ENCODE measurements around the gene KLHL3. TPM values are rescaled to one million over a fixed set of nuclear protein-coding genes. Genes with fewer than 3 reads are reported as not detected.

The KLHL3 gene
- total and polyA plus RNA-seq, 2 experiments from 2014 or later = 4.9 to 10.8 TPM

GRCh38 chr5:137611794-137612435 lies 124.0 kb downstream of the KLHL3 start:
- H4K20me1 ChIP-seq (replicated peaks; ENCODE audit: insufficient read depth) = no peaks in the 10 kb centered on the region
- H3K4me3 ChIP-seq = no peak overlapping the region
- Mint-ChIP-seq H3K36me3 (ENCODE audit: low read depth) (no peaks in the 10 kb centered on the region), H3K4me1 (peaks cover 4% of the 10 kb centered on the region; the same call in 2 of the 3 replicates), H3K27ac (no peak overlapping the region), H3K9me3 (no peaks in the 10 kb centered on the region), H3K27me3 (ENCODE audit: insufficient read depth, low read depth, poor library complexity) (peaks cover 5% of the 10 kb centered on the region), H3K4me3 (no peak overlapping the region)
- no peaks in the 10 kb centered on the region for H3F3A ChIP-seq (replicated peaks; ENCODE audit: low read depth)
- H3K9me2 ChIP-seq (ENCODE audit: insufficient read depth) = no peaks in the 10 kb centered on the region
- no peak overlapping the region for H3K27ac ChIP-seq (ENCODE audit: low read depth)
- no peaks in the 10 kb centered on the region for H3K36me3 ChIP-seq (ENCODE audit: insufficient read depth)
- no peak overlapping the region for H3K4me2 ChIP-seq
- DNase-seq (ENCODE audit: low spot score) = no peak
- no peaks in the 10 kb centered on the region for H3K27me3 ChIP-seq (ENCODE audit: insufficient read depth)
- TF ChIP-seq ETS1 (IDR thresholded peaks at IDR 0.05) = no peak
- TF ChIP-seq JUNB (IDR thresholded peaks at IDR 0.05; ENCODE audit: unreplicated experiment) = no peak
- no peak for TF ChIP-seq CREB1 (CRISPR knock-in tag; IDR thresholded peaks at IDR 0.05; ENCODE audit: low read depth)
- no peak for TF ChIP-seq POLR2AphosphoS5 (IDR thresholded peaks at IDR 0.05; ENCODE audit: low read depth)
- no peak for TF ChIP-seq REST (IDR thresholded peaks at IDR 0.05; ENCODE audit: unreplicated experiment)
- no peak for TF ChIP-seq CTCF (conservative IDR thresholded peaks at IDR 0.05; ENCODE audit: low read depth in 2 of 2)
- TF ChIP-seq STAT1 (IDR thresholded peaks at IDR 0.05; ENCODE audit: unreplicated experiment) = no peak
- no peak for TF ChIP-seq ZNF331 (CRISPR knock-in tag; IDR thresholded peaks at IDR 0.05; ENCODE audit: low read depth)
- H3K79me2 ChIP-seq (replicated peaks; ENCODE audit: insufficient read depth) = no peaks in the 10 kb centered on the region
- ATAC-seq = peak; percentile 28
- H2AFZ ChIP-seq = no peak overlapping the region; the same call in 1 of the 2 replicates
- H3K4me1 ChIP-seq (ENCODE audit: insufficient read depth) = no peaks in the 10 kb centered on the region

Measured in GM23338 (cell line).